RKO (cell line): ENCODE measurements around the gene BANF1.
A peak's percentile ranks its signal among the peaks of the same experiment; 100 is the strongest.

Experiments used
- DNase-seq: peaks from one replicate; pipeline ENCODE4 v3.0.0-alpha.2; 2016; ENCODE audit warnings: low spot score

Gene BANF1

DNA sequence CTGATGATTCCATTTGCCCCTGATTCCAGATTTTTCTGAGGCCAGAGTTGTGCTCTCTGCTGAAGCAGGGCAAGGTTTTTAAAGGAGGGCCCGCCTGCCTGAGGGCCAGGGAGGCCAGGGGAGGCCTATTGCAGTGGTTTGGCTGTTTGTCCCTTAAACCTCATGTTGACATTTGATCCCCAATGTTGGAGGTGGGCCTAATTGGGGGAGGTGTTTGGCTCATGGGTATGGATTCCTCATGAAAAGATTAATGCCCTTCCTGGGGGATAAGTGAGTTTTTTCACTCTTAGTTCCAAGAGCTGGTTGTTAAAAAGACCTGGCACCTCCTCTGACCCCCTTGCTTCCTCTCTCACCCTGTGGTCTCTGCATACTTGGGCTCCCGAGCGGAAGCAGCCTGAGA lies 37.5 kb downstream of the BANF1 start:
- DNase-seq, result no peak

DNA sequence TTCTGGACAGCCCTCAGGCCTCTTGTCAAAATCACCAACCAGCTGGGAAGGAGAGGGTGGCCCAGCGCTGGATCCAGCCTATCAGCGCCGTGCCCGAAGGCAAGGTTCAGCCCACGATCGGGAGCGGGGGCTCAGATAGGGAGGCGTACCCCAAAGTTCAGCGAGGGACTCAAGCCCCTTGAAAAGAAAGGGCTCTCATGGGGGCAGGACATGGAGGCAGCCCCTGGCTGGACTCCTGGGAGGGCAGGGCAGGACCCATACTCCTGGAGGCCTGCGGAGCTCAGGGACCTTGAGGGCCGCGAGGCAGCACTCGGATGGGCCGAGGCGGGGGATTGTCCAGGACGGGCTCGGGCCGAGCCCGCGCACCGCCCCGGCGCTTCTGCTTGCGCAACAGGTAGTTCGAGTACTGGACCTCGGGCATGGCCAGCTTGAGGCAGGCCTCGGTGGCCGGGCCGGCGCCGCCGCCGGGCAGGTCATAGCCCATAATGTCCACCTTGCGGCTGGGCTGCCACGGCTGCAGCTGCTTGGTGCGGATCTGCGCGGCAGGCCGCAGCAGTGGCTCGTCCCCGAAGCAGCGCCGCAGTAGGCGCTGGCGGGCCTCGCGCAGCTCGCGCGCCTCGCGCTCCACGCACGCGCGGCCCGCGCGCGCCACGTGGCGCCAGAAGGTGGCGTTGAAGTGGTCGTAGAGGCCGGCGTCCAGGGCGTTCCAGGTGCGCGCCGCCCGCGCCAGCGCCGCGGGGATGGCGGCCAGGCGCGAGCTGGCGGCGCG lies 40.1 kb downstream of the BANF1 start:
- no peak for DNase-seq

DNA sequence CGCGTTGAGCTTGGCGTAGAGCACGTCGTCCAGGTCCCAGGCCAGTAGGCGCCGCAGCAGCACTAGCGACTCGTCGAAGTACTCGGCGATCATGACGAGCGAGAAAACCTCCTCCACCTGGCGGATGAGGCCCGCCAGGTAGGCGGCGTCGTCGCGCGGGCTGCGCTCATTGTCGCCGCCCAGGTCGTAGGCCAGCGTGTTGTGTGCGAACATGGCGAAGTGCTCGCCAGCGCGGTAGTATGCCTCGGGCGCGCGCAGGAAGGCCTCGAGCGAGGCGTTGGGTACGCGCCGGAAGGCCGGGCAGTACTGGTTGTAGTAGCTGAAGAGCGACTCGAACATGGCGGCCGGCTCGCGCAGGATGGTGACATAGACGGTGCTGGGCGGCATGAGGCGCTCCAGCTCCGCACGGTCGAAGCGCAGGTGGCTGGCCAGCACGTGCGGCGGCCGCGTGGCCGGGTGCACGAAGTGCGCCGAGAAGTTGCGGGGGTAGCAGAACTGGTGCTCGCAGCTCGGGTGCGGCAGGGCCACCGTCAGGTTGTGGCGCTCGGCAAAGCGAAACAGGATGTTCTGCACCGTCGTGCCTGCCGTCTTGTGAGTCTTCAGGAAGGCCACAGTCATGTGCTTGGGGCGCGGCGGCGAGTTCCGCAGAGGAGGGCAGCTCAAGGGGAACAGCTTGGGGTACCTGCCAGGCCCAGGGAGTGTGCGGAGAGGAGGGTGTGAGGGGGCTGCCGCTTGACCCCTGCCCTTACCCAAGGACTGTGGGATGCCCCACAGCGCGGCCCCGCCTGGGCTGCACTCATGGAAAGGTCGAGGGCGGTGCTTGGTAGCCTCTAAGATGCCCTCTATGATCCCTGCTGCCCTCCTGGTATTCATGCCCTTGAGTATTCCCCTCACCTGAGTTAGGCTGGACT lies 40.9 kb downstream of the BANF1 start:
- no peak for DNase-seq

DNA sequence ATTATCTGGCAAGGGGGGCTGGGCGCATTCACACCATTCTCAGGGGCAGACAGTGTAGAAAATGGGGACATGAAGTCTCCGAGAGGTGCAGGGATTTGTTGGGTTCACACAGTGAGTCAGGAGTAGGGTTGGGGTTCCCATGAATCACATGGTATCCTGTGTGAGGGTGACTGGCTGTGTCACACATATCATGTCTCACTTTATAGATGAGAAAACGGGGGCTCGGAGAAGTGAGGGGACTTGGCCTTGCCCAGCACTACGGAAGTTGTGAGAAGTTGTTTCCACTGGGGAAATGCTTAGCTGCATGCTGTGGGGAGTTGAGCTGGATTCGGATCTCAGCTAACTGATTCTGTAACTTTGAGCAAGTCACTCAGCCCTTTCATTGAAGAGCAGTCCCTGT lies 42.5 kb downstream of the BANF1 start:
- peak; percentile 86 for DNase-seq

DNA sequence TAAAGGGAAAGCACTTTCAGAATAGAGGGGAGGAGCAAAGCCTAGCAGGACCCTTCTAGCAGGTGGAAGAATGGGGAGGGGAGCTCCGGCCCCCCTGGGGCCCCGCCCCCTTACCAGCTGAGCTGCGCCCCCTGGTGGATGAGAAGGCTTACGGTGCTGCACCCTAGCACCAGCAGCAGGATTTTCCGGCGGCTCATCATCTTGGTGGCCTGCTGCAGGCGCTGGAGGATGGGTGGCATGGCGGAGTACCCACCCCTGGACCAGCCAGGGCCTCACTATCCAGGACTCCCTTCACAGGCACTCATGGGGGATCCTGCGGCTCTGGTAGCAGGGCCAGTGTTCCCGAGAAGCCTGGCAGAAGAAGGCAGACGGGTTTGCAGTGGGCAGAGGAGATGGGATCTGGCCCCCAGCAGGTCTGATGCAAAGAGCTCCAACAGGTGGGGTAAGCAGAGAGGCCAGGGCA lies 42.9 kb downstream of the BANF1 start:
- peak; percentile 85 for DNase-seq

DNA sequence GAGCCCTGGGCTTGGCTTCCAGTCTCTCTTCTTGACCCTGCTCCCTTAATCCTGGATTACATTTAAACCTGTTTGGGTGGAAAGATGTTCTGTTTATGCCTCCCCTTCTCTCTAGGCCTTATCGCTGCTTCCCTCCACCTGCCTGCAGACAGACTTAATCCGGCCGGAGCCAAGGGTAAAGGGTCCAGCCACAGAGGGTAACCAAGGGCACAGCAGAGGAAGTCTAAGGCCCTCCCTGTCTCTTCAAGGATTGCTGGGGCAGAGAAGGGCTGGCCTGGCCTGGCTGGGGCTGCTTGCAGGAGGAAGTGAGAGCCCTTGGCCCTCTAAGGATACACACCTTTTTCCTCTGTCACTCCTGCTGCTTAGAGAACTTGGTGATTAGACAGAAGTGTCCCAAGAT lies 44.6 kb downstream of the BANF1 start:
- no peak for DNase-seq

DNA sequence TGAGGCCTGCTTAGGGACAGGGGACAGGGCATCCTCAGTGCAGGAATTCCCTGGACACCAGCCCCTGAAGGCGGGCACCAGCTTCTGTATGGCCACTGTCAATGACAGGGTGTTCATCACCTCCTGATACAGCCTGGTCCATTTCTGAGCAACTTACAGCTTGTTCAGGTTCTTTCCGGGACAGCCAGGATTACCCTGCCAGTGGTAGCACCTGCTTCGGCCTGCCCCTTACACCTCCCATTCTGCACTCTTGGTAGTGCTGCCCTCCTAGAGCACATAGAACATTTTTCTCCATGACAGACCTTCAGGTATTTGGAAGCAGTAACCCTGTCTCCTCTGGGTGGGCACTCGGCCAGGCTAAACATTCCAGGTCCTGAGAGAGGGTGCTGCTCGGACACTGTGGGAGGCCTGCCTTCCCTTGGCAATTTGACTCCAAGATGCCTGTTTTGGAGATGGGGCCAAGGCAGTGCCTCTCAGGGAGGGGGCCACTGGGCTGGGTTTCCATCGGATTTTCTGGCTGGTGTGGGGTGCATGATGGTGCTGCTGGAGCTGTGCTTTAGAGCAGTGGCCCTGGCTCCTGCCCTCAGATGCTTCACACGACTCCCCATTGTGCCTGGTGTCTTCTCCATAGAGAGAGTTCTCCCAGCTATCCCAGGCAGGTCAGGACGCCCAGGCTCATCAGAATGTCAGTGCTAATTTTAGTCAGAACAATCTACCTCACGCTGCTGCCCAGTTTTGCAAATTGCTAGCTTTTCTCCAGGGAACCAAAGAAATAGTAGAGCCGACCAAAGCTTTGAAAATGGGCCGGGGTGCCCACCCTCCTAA lies 45.5 kb downstream of the BANF1 start:
- DNase-seq, result no peak

DNA sequence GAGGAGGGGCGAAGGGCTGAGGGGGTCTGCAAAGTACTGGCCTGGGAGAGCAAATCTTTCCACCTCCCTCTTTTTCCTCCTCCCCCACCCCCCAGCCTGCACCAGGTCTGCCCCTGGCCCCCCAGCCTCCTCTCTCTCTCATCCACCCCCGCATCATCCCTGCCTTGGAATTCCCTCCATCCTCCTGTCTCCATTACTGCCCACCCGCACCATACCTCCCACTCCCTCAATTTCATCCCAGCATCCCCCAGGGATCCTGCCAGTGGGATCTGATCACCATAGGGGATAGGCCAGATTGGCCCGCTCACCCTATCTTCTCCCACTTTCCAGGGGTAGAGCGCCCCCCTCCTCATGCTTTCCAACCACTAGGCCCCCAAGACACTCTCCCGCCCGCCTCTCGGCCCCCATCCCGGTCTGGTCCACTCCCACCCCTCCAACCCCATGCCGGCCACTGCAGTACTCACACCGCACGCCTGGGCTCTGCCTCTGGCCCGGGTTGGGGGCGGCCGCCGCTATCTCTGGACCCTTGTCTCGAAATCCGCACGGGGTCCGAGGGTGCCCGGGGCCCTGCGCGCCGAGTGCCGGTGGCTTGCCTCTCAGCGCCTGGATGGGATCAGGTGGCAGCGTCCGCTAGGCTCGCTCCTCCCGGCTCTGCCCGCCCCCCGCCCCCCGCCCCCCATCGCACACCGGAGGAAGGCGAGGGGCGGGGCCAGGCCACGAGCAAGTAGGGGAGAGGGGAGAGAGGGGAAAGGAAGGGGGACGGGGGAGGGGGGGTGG lies 46.4 kb downstream of the BANF1 start, which contains the start of gene GAL3ST3:
GAL3ST3 (minus strand) TSS at position 615 of the 777 bp plus-strand sequence. CDS start 3,746 bp downstream, outside the sequence.
- DNase-seq, result no peak

DNA sequence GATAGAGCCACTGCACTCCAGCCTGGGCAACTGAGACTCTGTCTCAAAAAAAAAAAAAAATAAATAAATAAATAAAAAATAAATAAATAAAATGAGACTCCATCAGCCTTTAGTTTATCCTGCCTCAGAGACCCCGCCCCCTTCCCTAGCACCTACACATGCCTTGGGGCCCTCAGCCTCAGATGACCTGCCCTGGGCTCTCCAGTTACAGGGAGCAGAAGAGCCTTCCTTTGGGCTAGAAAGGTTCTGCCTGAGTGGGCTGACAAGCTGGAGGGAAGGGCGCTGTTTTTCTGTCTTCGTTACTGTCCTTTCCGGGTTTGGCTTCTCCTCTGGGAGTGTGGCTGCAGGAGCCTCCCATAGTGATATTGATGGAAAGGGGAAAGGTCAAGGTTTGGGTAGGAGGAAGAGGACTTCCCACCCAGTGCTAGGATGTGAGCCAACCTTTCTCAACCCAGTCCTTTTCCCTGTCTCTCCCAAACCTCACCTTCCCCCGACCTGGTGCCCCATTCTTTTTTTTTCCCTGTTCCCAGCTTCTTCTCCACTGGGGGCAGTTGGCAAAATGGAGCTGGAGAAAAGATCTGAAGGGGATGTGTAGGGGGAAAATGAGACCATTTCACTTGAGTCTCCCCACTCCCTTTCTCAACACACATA lies 48.4 kb downstream of the BANF1 start:
- peak; percentile 30 for DNase-seq

DNA sequence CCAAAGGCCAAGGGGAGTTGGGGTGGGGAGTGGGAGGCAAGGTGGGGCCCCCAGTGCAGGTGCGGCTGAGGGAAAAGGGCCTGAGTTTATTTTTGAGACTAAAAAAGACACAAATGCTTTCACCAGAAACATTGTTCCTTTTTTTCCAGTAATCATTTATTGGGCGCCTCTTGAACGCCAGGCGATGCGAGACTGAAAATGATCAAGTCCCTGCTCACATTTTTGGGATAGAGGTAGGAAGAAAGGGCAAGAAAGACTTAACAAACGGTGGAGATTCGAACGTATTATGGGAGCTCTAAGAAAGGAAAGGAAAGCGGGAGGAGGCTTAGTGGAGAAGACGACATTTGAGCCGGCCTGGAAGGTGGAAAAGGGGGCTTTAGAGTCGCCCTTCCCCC lies 49.1 kb downstream of the BANF1 start:
- DNase-seq, result no peak

DNA sequence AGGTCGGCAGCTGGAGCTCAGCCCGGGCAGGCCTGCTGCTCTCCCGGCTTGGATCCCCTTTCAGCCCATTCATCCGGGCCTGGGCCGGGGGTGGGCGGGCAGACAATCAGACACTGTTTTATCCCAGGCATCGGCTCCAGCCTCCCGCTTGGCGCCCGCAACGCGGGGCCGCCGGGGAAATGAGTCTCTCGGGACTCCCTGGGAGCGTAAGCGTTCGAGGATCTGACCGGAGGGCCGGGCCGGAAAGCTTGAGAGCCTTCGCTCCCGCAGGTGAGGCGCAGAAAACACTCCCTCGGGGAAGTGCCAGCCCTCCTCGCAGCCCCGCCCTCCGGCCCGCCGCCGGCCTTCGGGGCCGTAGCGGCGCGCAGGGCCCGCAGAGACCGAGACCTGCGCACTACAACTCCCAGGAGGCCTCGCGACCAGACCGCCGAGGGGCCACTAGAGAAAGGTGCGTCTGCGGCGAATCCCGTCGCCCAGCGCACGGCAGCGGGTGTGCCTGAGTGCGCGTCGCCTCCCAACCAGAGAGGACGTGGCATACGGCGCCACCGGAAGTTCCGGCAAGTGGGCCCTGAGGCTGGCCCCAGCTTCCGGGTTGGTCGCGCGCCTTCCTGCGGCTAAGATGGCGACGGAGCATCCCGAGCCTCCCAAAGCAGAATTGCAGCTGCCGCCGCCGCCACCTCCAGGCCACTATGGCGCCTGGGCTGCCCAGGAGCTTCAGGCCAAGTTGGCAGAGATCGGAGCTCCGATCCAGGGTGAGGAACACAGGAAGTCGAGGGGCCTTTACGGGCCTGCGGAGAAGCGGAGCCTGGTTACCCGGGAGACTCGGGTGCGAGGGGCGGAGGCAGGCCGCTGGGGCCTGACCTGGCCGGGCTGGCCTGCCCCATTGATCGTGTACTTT lies 49.7 kb downstream of the BANF1 start, which contains the start of gene SF3B2:
SF3B2 (plus strand) TSS at position 599 of the 898 bp plus-strand sequence; CDS start at position 620, 21 bp downstream.
- DNase-seq, result peak; percentile 98

DNA sequence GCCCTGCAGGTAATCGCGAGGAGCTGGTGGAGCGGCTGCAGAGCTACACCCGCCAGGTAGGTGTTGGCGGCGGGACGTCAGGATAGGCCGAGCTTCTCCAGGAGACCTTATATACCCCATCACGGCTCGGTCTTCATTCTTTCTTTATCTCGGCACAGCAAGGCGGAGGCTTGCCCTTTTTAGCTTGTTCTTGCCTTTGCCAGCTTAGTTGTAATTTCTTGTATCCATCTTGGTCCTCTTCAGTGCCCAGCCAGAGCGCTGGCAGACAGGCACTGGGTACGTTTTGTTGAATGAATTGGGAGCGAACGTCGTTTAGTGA lies 50.3 kb downstream of the BANF1 start:
- DNase-seq, result no peak
